Hematopoietic multipotent progenitor cell (in vitro differentiated cells): ENCODE data around the gene CNTN5. TPM values are rescaled to one million over a fixed set of nuclear protein-coding genes. Genes with fewer than 3 reads are reported as not detected.

Source experiments
- DNase-seq, 3 donors: peaks; one replicate each; pipeline ENCODE4 v3.0.0-alpha.2; 2011 to 2015; ENCODE audit warnings: low read depth in 2 of 3, low spot score in 2 of 3
- total RNA-seq: library from RNA; depleted of rRNA; stranded (reverse); fragments of >200 nt; gene quantifications from one replicate; pipeline ENCODE4 v1.2.3, GENCODE V29; 2012

CNTN5 gene
- total RNA-seq, 1 donor = not detected

DNA sequence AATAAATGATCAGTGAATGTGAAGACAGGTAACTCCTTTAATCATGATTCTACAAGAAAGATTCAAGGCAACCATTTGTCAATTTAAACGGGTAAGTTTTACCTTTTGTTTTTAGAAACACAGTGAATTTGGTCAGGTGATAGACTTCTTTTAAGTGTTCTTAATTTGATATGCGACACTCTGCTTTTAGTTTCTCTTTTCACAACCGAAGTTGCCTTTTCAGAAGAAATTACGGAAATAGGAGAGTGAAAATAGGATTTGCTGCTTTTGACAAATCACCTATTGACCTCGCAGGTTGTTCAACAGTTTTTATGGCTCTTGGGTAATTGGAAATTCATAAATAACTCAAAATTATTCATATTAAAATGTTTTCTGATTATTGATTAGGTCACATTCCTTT lies 142.1 kb downstream of the CNTN5 start:
- no peak for DNase-seq

- no peak for DNase-seq
These were observed 149.8 kb downstream of the CNTN5 start for GRCh38 chr11:99170591-99170990.

DNA sequence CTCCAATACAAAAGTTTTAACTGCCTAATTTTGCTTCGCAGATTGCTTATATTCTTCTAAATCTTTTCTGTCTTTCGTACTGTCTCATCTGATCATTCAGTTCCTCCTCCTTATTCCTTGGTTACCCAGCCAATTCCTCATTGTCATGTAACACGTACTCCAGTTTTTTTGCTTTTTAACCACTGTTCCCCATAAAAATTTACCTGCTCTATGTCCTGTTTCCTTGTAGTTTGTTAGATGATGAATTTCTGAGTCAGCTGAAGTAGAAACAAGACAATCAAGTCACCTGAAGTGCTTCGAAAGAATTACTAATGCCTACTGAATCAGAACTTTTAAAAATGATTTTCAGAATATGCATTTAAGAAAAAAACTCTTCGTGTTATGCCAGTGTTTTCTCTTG lies 150.6 kb downstream of the CNTN5 start:
- DNase-seq = no peak

DNA sequence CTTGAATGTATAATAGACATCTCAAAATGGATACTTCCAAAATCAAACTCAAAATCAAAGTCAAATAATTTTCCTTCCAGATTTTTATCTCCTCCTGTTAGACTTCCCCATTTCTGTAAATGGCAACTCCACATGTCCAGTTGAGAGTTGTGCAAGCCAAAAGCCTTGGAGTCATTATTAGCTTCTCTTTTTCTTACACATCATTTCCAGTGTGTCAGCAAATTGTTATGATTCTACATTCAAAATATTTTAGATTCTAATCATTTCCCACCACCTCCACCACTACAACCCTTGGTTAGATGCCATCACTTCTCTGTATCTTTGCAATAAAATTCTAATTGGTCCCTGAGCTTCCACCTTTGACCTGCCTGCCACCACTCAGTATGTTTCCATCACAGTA lies 155.7 kb downstream of the CNTN5 start:
- no peak for DNase-seq

DNA sequence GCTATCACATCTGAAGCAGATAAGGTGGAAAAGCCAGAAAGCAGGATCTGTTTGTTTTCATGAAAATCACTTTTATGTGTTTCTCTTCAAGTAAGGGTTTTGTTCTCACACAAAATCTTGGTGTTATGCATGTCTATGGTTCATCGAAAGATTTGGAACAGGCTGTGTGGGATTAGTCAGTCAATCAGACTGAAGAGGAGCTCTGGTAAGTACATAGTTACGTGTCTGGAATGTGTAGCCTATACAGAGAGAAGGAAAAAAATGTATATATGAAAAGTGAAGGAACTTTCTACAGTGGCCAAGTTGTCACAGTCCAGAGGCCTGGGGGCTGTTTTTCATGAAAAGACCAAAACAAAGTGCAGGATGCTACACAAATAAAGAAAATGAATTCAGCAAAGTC lies 156.7 kb downstream of the CNTN5 start:
- DNase-seq = no peak

- no peak for DNase-seq
These were observed 163.4 kb downstream of the CNTN5 start for GRCh38 chr11:99184146-99184545.

GRCh38 chr11:99188221-99188620 lies 167.5 kb downstream of the CNTN5 start:
- DNase-seq = no peak

DNA sequence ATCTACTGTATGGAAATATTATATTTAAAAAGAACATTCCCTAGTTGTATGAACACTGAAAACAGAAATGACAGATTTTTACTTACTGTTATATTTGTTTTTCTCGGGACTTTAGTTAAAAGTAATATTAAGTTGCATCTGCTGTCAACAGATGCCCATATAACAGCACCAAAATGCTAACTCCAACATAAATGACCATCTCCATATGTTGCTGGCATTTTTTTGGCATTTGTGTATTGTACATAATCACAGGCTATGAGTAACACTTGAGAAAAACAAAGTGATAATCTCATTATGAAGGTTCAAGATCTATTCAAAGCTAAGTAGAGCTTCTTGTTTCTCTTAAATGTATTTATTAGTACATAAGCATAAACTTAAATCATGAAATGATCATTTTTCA lies 172.0 kb downstream of the CNTN5 start:
- no peak for DNase-seq

DNA sequence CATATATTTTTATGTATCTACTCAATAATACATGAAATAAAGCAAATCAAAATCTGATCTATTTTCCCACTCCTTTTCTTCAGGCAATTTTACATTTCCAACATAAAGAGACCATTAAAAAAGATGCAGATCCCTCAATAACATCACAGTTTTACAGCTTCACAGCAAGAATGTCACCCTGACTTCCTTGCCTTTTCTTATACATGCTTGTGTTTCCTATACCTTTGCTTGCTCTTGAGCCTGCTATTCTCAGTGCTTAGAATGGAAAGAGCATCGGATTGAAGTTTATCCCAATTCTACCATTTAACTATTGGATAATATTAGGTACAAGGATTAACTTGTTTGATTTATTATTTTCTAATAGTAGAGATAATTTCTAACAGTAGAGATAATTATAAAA lies 176.7 kb downstream of the CNTN5 start:
- DNase-seq = no peak

DNA sequence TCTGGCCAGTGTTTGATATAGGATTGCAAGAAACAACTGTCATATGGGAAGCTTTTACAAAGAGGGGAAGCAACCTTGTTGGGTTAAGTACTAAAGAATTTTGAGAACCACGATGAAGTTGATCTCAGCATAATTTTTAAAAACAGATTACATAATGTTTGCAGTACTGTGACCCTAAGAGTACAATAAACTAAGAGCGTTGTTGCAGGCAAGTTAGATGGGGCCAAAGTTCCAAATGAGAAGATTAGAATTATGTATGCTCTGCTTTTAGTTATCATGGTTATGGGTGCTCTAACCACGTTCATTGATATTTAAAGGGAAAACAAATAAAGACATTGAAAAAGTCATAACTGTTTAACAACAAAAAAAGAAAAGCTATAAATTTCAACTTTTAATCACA lies 177.5 kb downstream of the CNTN5 start:
- no peak for DNase-seq

- no peak for DNase-seq
These were observed 178.6 kb downstream of the CNTN5 start for GRCh38 chr11:99199341-99199740.

DNA sequence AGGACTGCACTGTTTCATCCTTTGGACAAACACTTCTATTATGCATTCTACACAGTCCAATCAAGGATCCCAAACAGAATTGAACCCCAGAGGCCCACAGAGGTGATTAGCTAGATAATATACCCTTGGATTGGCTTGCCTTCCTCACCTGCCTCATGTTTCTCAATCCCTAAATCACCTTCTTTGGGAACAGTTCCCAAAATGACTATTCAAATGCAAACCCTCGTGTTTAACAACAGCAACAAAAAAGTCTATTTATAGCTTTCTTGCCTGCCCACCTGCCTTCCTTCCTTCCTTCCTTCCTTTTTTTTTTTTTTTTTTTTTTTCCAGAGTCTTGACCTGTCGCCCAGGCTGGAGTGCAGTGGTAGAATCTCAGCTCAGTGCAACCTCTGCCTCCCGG lies 180.0 kb downstream of the CNTN5 start:
- no peak for DNase-seq

DNA sequence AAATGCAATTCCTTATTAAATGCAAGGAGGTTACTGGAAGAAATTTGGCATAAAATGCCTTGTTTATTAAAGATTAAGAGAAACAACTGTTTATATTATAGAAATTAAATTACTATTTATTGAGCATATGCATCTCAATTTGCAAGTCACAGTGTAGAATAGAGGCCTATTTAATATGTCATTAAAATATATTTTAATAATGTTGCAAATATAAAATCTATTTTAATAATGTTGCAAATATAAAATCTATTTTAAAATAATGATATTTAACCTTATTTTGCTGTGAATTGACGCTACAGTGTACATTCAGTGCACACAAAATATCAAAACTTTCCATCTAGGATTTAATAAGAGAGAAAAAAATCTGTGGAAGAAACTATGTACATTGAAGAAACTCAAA lies 188.1 kb downstream of the CNTN5 start:
- no peak for DNase-seq

- DNase-seq = no peak
These were observed 208.8 kb downstream of the CNTN5 start for GRCh38 chr11:99229544-99229943.

DNA sequence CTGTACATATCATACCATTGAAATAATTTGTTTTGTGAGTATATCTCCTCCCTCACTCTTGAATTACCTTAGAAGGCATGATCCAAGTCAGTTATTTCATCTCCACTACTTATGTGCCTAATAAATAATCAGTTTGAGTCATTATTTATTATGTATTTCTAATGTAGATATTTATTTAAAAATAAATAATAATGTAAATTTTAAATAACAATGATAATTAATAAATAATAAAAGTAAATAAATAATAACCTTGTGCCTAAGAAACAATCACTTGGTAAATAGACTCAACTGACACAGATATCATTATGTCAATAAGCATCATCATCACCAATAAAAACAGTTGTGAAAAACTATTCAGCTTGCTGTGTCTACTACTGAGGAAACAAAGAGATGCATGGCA lies 213.8 kb downstream of the CNTN5 start:
- DNase-seq = no peak

DNA sequence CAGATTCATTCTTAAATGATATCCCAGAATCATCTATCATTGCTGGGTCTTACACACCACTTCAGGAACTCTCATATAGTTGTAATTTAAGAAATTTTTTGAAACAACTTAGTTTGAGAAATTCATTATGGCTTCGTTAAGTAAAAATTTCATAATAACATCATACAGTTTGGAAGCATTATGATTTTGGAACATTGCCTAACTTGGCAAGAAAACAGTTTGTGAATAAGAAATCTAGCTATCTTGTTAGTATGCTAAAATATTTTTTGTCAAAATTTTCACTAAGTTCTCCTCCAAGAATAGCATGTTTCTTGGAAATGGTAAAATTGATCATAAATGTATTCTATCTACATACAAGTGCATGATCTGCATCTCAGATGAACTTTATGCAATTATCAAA lies 217.7 kb downstream of the CNTN5 start:
- DNase-seq = no peak

- no peak for DNase-seq
These were observed 219.7 kb downstream of the CNTN5 start for GRCh38 chr11:99240192-99241030.

- DNase-seq = no peak
These were observed 220.3 kb downstream of the CNTN5 start for GRCh38 chr11:99241066-99241465.

GRCh38 chr11:99244613-99245012 lies 223.9 kb downstream of the CNTN5 start:
- no peak for DNase-seq

DNA sequence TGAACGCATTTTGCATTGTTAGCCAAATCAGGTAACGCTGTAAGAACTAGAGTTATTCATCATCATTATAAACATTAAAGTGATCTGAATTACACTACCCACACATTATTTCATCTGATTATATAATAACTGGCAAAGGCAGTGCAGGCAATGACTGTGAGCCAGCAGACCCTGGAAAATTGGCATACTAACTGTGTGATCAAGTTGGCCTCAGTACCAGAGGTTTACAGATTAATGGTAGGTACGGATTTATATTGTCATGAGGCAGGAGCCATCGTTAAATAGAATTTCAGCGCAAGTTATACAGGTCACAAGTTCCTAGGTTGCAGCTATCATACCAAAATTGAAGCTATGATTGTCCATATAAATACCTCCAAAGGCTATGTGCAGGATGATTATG lies 225.4 kb downstream of the CNTN5 start:
- DNase-seq = no peak

DNA sequence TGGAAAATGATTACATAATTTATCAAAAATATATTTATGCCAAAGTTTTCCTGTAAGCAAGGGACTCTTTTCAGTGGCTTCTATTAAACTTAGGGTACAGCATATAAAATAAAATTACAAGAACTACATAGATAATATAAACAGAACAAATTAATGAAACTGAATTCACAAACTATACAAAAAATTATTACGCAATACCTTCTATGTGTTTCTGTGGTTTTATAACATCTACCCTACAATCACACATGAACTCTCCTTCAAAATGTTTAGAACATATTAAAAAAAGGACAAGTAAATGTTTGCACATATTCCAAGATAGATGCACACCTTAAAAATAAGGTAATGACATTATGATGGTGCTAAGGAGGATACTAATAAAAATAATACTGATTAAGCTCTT lies 235.9 kb downstream of the CNTN5 start:
- no peak for DNase-seq

- no peak for DNase-seq
These were observed 236.4 kb downstream of the CNTN5 start for GRCh38 chr11:99257131-99257530.

DNA sequence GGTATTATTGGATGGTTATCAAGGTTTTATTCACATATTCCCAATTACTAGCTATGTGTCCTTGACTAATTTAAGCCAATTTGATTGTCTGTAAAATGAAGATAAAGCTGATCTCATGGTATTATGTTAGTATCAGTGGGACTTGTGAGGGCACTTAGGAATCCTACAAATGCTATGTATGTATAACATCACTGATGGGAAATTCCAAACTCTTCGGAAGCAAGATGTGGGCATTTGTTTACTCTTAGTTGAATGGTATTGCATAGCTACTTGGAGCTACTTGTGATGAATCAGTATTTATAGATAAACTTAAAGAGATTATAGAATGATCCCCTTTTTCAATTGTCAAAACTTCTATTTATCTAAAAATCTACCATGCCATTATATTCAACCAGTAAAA lies 239.9 kb downstream of the CNTN5 start:
- no peak for DNase-seq
